Measurements from ENCODE around the gene TSC2. TPM values are rescaled to one million over a fixed set of nuclear protein-coding genes. Genes with fewer than 3 reads are reported as not detected.

TSC2 gene
- total and polyA plus RNA-seq, 8 donors, result 116 to 166 (median 128) TPM

GRCh38 chr16:2007081-2007836, 40.5 kb upstream of the TSC2 start:
- peaks cover 40 to 68% of the 10 kb centered on the region in 2 donors for H3K4me1 ChIP-seq
- intact Hi-C loops (cut with DNase I), result no loop called here
- no peak for ATAC-seq
- DNase-seq, result peak in 1 of 4 donors; percentile 68
- H3K27me3 ChIP-seq, result no peaks in the 10 kb centered on the region
- no peak for TF ChIP-seq CTCF (IDR thresholded peaks at IDR 0.05)
- peaks cover 0 to 13% of the 10 kb centered on the region in 2 donors for H3K36me3 ChIP-seq
- peak overlapping the region in 1 of 2 donors; percentile 98 for H3K4me3 ChIP-seq
- H3K27ac ChIP-seq, result no peak overlapping the region
- H3K9me3 ChIP-seq, result no peaks in the 10 kb centered on the region

DNA sequence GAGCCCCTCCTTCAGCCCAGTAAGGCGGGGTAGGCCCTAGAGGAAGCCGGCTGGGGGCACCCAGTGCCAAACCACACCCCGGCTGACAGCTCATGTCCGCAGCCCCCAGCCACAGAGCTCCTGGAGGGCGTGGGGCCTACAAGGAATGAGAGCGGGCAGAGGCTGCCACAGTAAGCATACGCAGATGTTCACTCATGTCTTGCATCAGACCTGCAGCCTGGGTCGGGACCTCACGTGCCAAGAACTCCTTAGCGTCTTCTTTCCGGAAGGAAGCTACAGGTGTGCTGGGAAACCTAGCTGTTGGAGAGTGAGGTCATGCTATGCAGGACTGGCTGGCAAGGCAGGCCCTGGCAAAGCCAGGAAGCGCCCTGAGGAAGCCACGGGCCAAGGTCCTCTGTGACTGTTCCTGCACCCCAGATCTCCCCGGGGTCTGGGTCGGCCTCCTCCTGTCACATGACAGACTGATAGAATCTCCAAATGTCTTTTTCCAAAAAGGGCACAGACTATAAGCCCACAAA, 39.7 kb upstream of the TSC2 start:
- ATAC-seq, result no peak
- intact Hi-C loops (cut with DNase I), result no loop called here
- peak in 1 of 4 donors; percentile 76 for DNase-seq
- peaks cover 0 to 4% of the 10 kb centered on the region in 2 donors for H3K36me3 ChIP-seq
- peaks cover 40 to 68% of the 10 kb centered on the region in 2 donors for H3K4me1 ChIP-seq
- no peaks in the 10 kb centered on the region for H3K27me3 ChIP-seq
- H3K9me3 ChIP-seq, result no peaks in the 10 kb centered on the region
- peak overlapping the region in 1 of 2 donors; percentile 93 for H3K27ac ChIP-seq
- TF ChIP-seq CTCF (IDR thresholded peaks at IDR 0.05), result no peak
- peak overlapping the region in 1 of 2 donors; percentile 98 for H3K4me3 ChIP-seq

- intact Hi-C loops (cut with DNase I), result no loop called here
- no peak for TF ChIP-seq CTCF (IDR thresholded peaks at IDR 0.05)
- no peaks in the 10 kb centered on the region for H3K36me3 ChIP-seq
- DNase-seq, result peak in 1 of 4 donors; percentile 77
- peak overlapping the region; percentile 68 to 98 for H3K4me3 ChIP-seq
- no peaks in the 10 kb centered on the region for H3K9me3 ChIP-seq
- ATAC-seq, result no peak
- H3K4me1 ChIP-seq, result peaks cover 40 to 63% of the 10 kb centered on the region in 2 donors
- no peaks in the 10 kb centered on the region for H3K27me3 ChIP-seq
- H3K27ac ChIP-seq, result peak overlapping the region; percentile 57 to 93
Observed at GRCh38 chr16:2008631-2009163, 39.1 kb upstream of the TSC2 start.

GRCh38 chr16:2009164-2009711, 38.5 kb upstream of the TSC2 start:
- Histone ChIP-seq H3K9me3 (no peaks in the 10 kb centered on the region), H3K27ac (peak overlapping the region; percentile 57 to 93), H3K4me3 (peak overlapping the region; percentile 68 to 98), H3K36me3 (no peaks in the 10 kb centered on the region), H3K27me3 (no peaks in the 10 kb centered on the region), H3K4me1 (peaks cover 35 to 58% of the 10 kb centered on the region in 2 donors)
- intact Hi-C loops (cut with DNase I), result no loop called here
- ATAC-seq (peak; percentile 1), DNase-seq (peak in 1 of 4 donors; percentile 88)
- TF ChIP-seq CTCF (IDR thresholded peaks at IDR 0.05), result no peak

Measured in left lung (tissue), 10 donors.